TTC549 (cell line): Measurements from ENCODE around the gene GTF2B.
"Not testable (repeated sequence)": the region's sequence is repeated elsewhere in the genome, so short reads cannot be mapped to it uniquely, and the experiment has no call there.

Experiments
- FAIRE-seq: peaks from 2 replicates; lab custom pipeline; 2012; peaks lifted over from hg19 to GRCh38; lab: Jason Lieb, UNC

The GTF2B gene

GRCh38 chr1:88883156-88883555, 8.2 kb downstream of the GTF2B start:
- no peak for FAIRE-seq

- FAIRE-seq, result not testable (repeated sequence)
Measured at GRCh38 chr1:88880717-88881116, 10.7 kb downstream of the GTF2B start.

GRCh38 chr1:88878731-88879130, 12.6 kb downstream of the GTF2B start:
- FAIRE-seq, result no peak

GRCh38 chr1:88877911-88878310, 13.5 kb downstream of the GTF2B start:
- FAIRE-seq, result no peak

GRCh38 chr1:88877382-88877825, 14.0 kb downstream of the GTF2B start:
- peak; percentile 81 for FAIRE-seq

GRCh38 chr1:88876573-88877365, 14.6 kb downstream of the GTF2B start:
- no peak for FAIRE-seq

- no peak for FAIRE-seq
Measured at GRCh38 chr1:88875595-88875994, 15.8 kb downstream of the GTF2B start.

- FAIRE-seq, result no peak
Measured at GRCh38 chr1:88873737-88874349, 17.5 kb downstream of the GTF2B start.

- FAIRE-seq, result not testable (repeated sequence)
Measured at GRCh38 chr1:88869644-88870043, 21.7 kb downstream of the GTF2B start.

GRCh38 chr1:88867743-88868521, 23.4 kb downstream of the GTF2B start:
- FAIRE-seq, result no peak

GRCh38 chr1:88851303-88852063, 39.9 kb downstream of the GTF2B start:
- no peak for FAIRE-seq

- FAIRE-seq, result no peak
Measured at GRCh38 chr1:88847643-88848042, 43.7 kb downstream of the GTF2B start.

GRCh38 chr1:88825721-88826120, 65.6 kb downstream of the GTF2B start:
- no peak for FAIRE-seq

GRCh38 chr1:88819642-88820041, 71.7 kb downstream of the GTF2B start:
- not testable (repeated sequence) for FAIRE-seq

- no peak for FAIRE-seq
Measured at GRCh38 chr1:88813471-88813870, 77.9 kb downstream of the GTF2B start.

GRCh38 chr1:88812366-88812765, 79.0 kb downstream of the GTF2B start:
- FAIRE-seq, result no peak

- FAIRE-seq, result no peak
Measured at GRCh38 chr1:88803444-88803843, 87.9 kb downstream of the GTF2B start.

- FAIRE-seq, result no peak
Measured at GRCh38 chr1:88802950-88803349, 88.4 kb downstream of the GTF2B start.
